BLaER1 treated with 17β-estradiol and CSF1 and Interleukin-3, amounts not matched to agents 10 nM and 100 nM (cell line): ENCODE measurements around the gene EPM2AIP1.

Experiments
- H3K27ac ChIP-seq, 11 experiments: shearing (Covaris generic); formaldehyde crosslinking; 2 replicates each; pipeline ENCODE4 v1.8.1; 2022
- H3K27me3 ChIP-seq, 11 experiments: shearing (Covaris generic); formaldehyde crosslinking; 2 replicates each; pipeline ENCODE4 v1.8.1; 2022
- H3K36me3 ChIP-seq, 11 experiments: shearing (Covaris generic); formaldehyde crosslinking; 2 replicates each; pipeline ENCODE4 v1.8.1; 2022
- H3K4me1 ChIP-seq, 10 experiments: shearing (Covaris generic); formaldehyde crosslinking; 2 replicates each; pipeline ENCODE4 v1.8.1; 2022
- H3K4me2 ChIP-seq, 11 experiments: shearing (Covaris generic); formaldehyde crosslinking; 2 replicates each; pipeline ENCODE4 v1.8.1; 2022
- H3K4me3 ChIP-seq, 10 experiments: shearing (Covaris generic); formaldehyde crosslinking; 2 replicates each; pipeline ENCODE4 v1.8.1; 2022
- H3K9ac ChIP-seq, 11 experiments: shearing (Covaris generic); formaldehyde crosslinking; 2 replicates each; pipeline ENCODE4 v1.8.1; 2022
- H3K9me3 ChIP-seq, 11 experiments: shearing (Covaris generic); formaldehyde crosslinking; replicated peaks in 1 of 11; 2 replicates each; pipeline ENCODE4 v1.8.1; 2022
- H4K20me1 ChIP-seq, 11 experiments: shearing (Covaris generic); formaldehyde crosslinking; 2 replicates each; pipeline ENCODE4 v1.8.1; 2022
- Cebpa-rat ChIP-seq, 11 experiments: shearing (Covaris generic); IDR thresholded peaks; 2 replicates each; pipeline ENCODE4 v1.8.1; 2022

The EPM2AIP1 gene

DNA sequence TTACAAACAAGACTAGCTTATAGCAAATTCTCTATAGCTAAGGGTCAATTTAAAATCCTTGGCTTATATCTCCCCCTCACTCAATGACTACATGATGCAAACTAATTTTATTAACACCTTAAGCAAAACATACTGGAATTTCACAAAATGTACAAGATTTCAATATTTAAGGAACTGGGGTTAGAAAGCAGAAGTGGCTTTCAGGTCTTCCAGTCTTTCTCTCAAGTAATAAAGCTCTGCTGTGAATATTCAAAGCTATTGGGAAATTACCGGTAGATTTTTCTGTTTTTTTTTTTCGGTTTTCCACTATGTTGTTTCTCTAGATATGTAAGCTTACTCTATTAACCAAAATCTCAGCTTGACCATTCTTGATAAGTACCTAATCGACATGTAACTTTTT lies 3.9 kb downstream of the EPM2AIP1 start:
- Histone ChIP-seq H3K9ac (peak overlapping the region in 4 of 11 experiments; percentile 15 to 48 (median 30); a peak in 7 of 22 replicates), H3K27me3 (no peaks in the 10 kb centered on the region), H4K20me1 (peaks cover 0 to 16% (median 5%) of the 10 kb centered on the region in 11 experiments; a peak in 5 of 22 replicates), H3K36me3 (peaks cover 43 to 79% (median 72%) of the 10 kb centered on the region in 11 experiments), H3K4me1 (peaks cover 12 to 51% (median 47%) of the 10 kb centered on the region in 10 experiments), H3K27ac (peak overlapping the region in 6 of 11 experiments; percentile 26 to 64 (median 43); a peak in 9 of 22 replicates), H3K4me2 (peak overlapping the region; percentile 42 to 93 (median 82); a peak in 19 of 22 replicates), H3K9me3 (peaks cover 13 to 30% (median 25%) of the 10 kb centered on the region in 11 experiments), H3K4me3 (peak overlapping the region in 4 of 10 experiments; percentile 33 to 79 (median 68); a peak in 10 of 20 replicates)
- no peak for TF ChIP-seq Cebpa-rat (IDR thresholded peaks at IDR 0.05)

DNA sequence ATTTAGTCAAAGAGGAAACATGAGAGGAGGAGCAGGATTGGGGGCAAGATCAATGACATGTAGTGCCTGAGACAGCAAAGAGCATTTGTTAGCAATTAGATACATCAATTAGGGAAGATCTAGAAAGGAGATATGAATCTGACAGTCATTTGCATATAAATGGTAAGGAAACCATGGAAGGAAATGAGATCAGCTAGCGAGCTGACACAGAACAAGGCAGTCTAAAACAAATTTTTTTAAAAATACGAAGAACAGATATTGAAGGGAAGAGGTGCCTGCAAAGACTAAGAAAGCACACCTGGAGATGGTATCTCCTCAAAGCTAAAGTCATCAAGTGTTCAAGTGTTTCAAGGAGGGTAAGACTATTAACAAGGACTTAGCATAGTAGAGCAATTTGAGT lies 4.6 kb downstream of the EPM2AIP1 start:
- no peaks in the 10 kb centered on the region for H3K27me3 ChIP-seq
- peaks cover 49 to 86% (median 78%) of the 10 kb centered on the region in 11 experiments for H3K36me3 ChIP-seq
- H3K27ac ChIP-seq: peak overlapping the region in 2 of 11 experiments; percentile 12 to 49; a peak in 3 of 22 replicates
- H3K9me3 ChIP-seq: peaks cover 13 to 34% (median 27%) of the 10 kb centered on the region in 11 experiments
- H3K9ac ChIP-seq: no peak overlapping the region
- H3K4me1 ChIP-seq: peaks cover 10 to 51% (median 47%) of the 10 kb centered on the region in 10 experiments; a peak in 19 of 20 replicates
- no peak for TF ChIP-seq Cebpa-rat (IDR thresholded peaks at IDR 0.05)
- peak overlapping the region; percentile 0 to 93 (median 79); a peak in 18 of 22 replicates for H3K4me2 ChIP-seq
- no peak overlapping the region for H3K4me3 ChIP-seq
- H4K20me1 ChIP-seq: peaks cover 0 to 16% (median 5%) of the 10 kb centered on the region in 11 experiments; a peak in 5 of 22 replicates

GRCh38 chr3:36981006-36981405 lies 11.9 kb downstream of the EPM2AIP1 start:
- Histone ChIP-seq H4K20me1 (no peaks in the 10 kb centered on the region), H3K27ac (no peak overlapping the region), H3K9ac (no peak overlapping the region), H3K36me3 (peaks cover 48 to 62% (median 55%) of the 10 kb centered on the region in 11 experiments), H3K27me3 (no peaks in the 10 kb centered on the region), H3K4me2 (no peak overlapping the region), H3K4me3 (no peak overlapping the region), H3K4me1 (no peaks in the 10 kb centered on the region), H3K9me3 (peaks cover 20 to 64% (median 48%) of the 10 kb centered on the region in 11 experiments)
- no peak for TF ChIP-seq Cebpa-rat (IDR thresholded peaks at IDR 0.05)

DNA sequence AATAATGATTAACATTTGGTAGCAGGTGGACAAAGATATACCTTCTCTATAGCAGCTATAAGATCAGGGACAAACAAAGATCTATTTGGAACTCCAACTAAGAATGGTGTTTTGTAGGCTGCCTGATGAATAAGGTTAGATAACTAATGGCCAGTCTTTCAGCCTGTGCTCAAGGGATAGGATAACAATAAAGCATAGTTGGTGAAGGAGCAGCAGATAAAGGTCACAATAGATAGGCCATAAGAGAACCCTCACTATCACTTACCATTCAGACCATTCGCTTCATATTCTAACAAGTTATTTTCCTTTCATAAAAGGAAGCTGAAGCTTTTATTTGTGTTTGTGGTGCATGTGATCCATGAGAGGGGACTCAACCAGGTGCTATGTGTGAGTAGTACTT lies 19.8 kb downstream of the EPM2AIP1 start:
- H3K4me3 ChIP-seq: no peak overlapping the region
- H3K9ac ChIP-seq: no peak overlapping the region
- no peak for TF ChIP-seq Cebpa-rat (IDR thresholded peaks at IDR 0.05)
- no peaks in the 10 kb centered on the region for H3K27me3 ChIP-seq
- peaks cover 25 to 34% (median 31%) of the 10 kb centered on the region in 10 experiments for H3K4me1 ChIP-seq
- H3K36me3 ChIP-seq: peaks cover 0 to 13% (median 5%) of the 10 kb centered on the region in 11 experiments; a peak in 8 of 22 replicates
- peaks cover 0 to 18% (median 10%) of the 10 kb centered on the region in 11 experiments; a peak in 15 of 22 replicates for H3K9me3 ChIP-seq
- H3K4me2 ChIP-seq: no peak overlapping the region
- no peaks in the 10 kb centered on the region for H4K20me1 ChIP-seq
- no peak overlapping the region for H3K27ac ChIP-seq

DNA sequence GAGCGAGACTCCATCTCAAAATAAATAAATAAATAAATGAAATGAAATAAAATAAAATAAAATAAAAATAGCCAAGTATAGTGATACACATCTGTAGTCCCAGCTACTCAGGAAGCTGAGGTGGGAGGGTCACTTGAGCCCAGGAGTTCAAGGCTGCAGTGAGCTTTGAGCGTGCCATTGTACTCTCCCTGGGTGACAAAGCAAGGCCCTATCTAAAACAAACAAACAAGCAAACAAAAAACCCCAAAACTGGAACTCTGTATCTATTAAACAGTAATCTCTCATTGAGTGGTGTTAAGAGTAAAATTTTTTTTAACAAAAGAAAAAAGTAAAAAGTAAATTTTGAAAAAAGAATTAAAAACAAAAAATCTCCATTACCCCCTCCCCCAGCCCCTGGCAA lies 20.8 kb downstream of the EPM2AIP1 start:
- Histone ChIP-seq H4K20me1 (no peaks in the 10 kb centered on the region), H3K27me3 (no peaks in the 10 kb centered on the region), H3K4me1 (peaks cover 25 to 34% (median 31%) of the 10 kb centered on the region in 10 experiments), H3K4me3 (no peak overlapping the region), H3K9ac (no peak overlapping the region), H3K27ac (no peak overlapping the region), H3K36me3 (peaks cover 0 to 13% (median 5%) of the 10 kb centered on the region in 11 experiments; a peak in 8 of 22 replicates), H3K4me2 (no peak overlapping the region), H3K9me3 (peaks cover 0 to 15% (median 8%) of the 10 kb centered on the region in 11 experiments; a peak in 12 of 22 replicates)
- TF ChIP-seq Cebpa-rat (IDR thresholded peaks at IDR 0.05): no peak

GRCh38 chr3:36969540-36970432 lies 23.1 kb downstream of the EPM2AIP1 start:
- peaks cover 29 to 45% (median 37%) of the 10 kb centered on the region in 10 experiments for H3K4me1 ChIP-seq
- H3K4me3 ChIP-seq: no peak overlapping the region
- no peaks in the 10 kb centered on the region for H4K20me1 ChIP-seq
- H3K36me3 ChIP-seq: no peaks in the 10 kb centered on the region
- peak overlapping the region; percentile 64 to 88 (median 79) for H3K4me2 ChIP-seq
- H3K27me3 ChIP-seq: no peaks in the 10 kb centered on the region
- peak overlapping the region; percentile 30 to 80 (median 73); a peak in 21 of 22 replicates for H3K27ac ChIP-seq
- peak overlapping the region in 10 of 11 experiments; percentile 38 to 71 (median 60); a peak in 17 of 22 replicates for H3K9ac ChIP-seq
- H3K9me3 ChIP-seq: peaks cover 0 to 4% (median 0%) of the 10 kb centered on the region in 11 experiments; a peak in 1 of 22 replicates
- TF ChIP-seq Cebpa-rat (IDR thresholded peaks at IDR 0.05): no peak

DNA sequence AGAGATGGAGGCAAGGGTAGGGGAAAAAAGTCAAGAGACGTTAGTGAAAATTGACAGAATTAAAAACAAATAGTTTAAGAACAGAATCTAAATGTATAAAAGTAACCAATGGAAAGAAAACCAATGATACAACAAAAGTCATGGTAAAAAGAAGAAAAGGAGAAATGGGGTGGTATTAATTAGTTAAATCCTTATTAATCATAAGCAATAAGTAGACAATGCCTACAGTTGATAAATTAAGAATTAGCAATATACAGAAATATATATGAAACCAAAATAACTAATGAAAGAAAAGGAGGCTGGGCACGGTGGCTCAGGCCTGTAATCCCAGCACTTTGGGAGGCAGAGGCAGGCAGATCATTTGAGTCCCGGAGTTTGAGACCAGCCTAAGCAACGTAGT lies 23.8 kb downstream of the EPM2AIP1 start:
- H3K27ac ChIP-seq: peak overlapping the region in 10 of 11 experiments; percentile 28 to 80 (median 73); a peak in 21 of 22 replicates
- H4K20me1 ChIP-seq: no peaks in the 10 kb centered on the region
- H3K4me3 ChIP-seq: no peak overlapping the region
- no peaks in the 10 kb centered on the region for H3K27me3 ChIP-seq
- H3K9ac ChIP-seq: peak overlapping the region in 10 of 11 experiments; percentile 38 to 71 (median 60); a peak in 16 of 22 replicates
- no peak for TF ChIP-seq Cebpa-rat (IDR thresholded peaks at IDR 0.05)
- no peaks in the 10 kb centered on the region for H3K36me3 ChIP-seq
- H3K4me1 ChIP-seq: peaks cover 33 to 52% (median 43%) of the 10 kb centered on the region in 10 experiments
- H3K9me3 ChIP-seq: peaks cover 0 to 4% (median 3%) of the 10 kb centered on the region in 11 experiments; a peak in 8 of 22 replicates
- peak overlapping the region; percentile 61 to 88 (median 79) for H3K4me2 ChIP-seq

DNA sequence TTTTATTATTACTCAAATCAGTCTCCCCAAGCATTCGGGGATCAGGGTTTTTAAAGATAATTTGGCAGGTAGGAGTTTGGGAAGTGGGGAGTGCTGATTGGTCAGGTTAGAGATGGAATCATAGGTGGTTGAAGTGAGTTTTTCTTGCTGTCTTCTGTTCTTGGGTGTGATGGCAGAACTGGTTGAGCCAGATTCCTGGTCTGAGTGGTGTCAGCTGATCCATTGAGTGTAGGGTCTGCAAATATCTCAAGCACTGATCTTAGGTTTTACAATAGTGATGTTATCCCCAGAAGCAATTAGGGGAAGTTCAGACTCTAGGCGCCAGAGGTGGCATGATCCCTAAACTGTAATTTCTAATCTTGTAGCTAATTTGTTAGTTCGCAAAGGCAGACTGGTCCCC lies 27.5 kb downstream of the EPM2AIP1 start:
- Histone ChIP-seq H3K9ac (no peak overlapping the region), H3K4me2 (peak overlapping the region in 6 of 11 experiments; percentile 19 to 60 (median 49); a peak in 9 of 22 replicates), H3K4me1 (peaks cover 24 to 42% (median 31%) of the 10 kb centered on the region in 10 experiments), H4K20me1 (no peaks in the 10 kb centered on the region), H3K36me3 (no peaks in the 10 kb centered on the region), H3K9me3 (peaks cover 0 to 14% (median 7%) of the 10 kb centered on the region in 11 experiments; a peak in 8 of 22 replicates), H3K4me3 (no peak overlapping the region), H3K27ac (peak overlapping the region in 4 of 11 experiments; percentile 9 to 70 (median 28); a peak in 5 of 22 replicates), H3K27me3 (no peaks in the 10 kb centered on the region)
- TF ChIP-seq Cebpa-rat (IDR thresholded peaks at IDR 0.05): no peak
